Activated CD8-positive, alpha-beta T cell treated with anti-CD3 and anti-CD28 coated beads, Interleukin-2, amount 10 ng/mL, durations not matched to agents 7 days and 5 days (primary cell): Measurements from ENCODE around the gene COL4A3. TPM values are rescaled to one million over a fixed set of nuclear protein-coding genes. Genes with fewer than 3 reads are reported as not detected.
"Not testable (repeated sequence)": the region's sequence is repeated elsewhere in the genome, so short reads cannot be mapped to it uniquely, and the experiment has no call there.

ENCODE experiments used
- ATAC-seq: fragments of 150-1000 bp; cut with Tn5 transposase; one replicate; pipeline ENCODE4 v1.10.0; 2021; ENCODE audit warnings: moderate library complexity
- CTCF ChIA-PET: fragments of 350-600 bp; sonication (Branson Sonifier 250); formaldehyde crosslinking; loops from one replicate; lab custom pipeline; 2021; ENCODE audit warnings: antibody characterized with exemption; lab: Charles Lee
- POLR2A ChIA-PET: fragments of 350-600 bp; sonication (Branson Sonifier 250); formaldehyde crosslinking; loops from one replicate; lab custom pipeline; 2021; ENCODE audit warnings: antibody characterized with exemption; lab: Charles Lee
- DNase-seq: peaks from one replicate; pipeline ENCODE4 v3.0.0-alpha.2; 2020
- H3K27ac Mint-ChIP-seq: one replicate; pipeline ENCODE4 v1.8.0; 2021; ENCODE audit warnings: mild to moderate bottlenecking, mixed read lengths
- H3K27me3 Mint-ChIP-seq: one replicate; pipeline ENCODE4 v1.8.0; 2021; ENCODE audit warnings: low read depth, mixed read lengths
- H3K36me3 Mint-ChIP-seq: one replicate; pipeline ENCODE4 v1.8.0; 2021; ENCODE audit warnings: low read depth, mixed read lengths
- H3K4me1 Mint-ChIP-seq: one replicate; pipeline ENCODE4 v1.8.0; 2021; ENCODE audit warnings: low read depth, mixed read lengths
- H3K4me3 Mint-ChIP-seq: one replicate; pipeline ENCODE4 v1.8.0; 2021; ENCODE audit warnings: mild to moderate bottlenecking, mixed read lengths
- H3K9me3 Mint-ChIP-seq: one replicate; pipeline ENCODE4 v1.8.0; 2022; ENCODE audit warnings: mixed read lengths; ENCODE audit not compliant: insufficient read depth
- total RNA-seq, 2 experiments: library from RNA; stranded (reverse); gene quantifications; one replicate each; pipeline ENCODE4 v1.2.3, GENCODE V29; 2021

The COL4A3 gene
- total RNA-seq, 2 experiments from 2014 or later: not detected

- DNase-seq: no peak
- Mint-ChIP-seq H3K4me3 (no peak overlapping the region), H3K27me3 (no peaks in the 10 kb centered on the region), H3K36me3 (no peaks in the 10 kb centered on the region), H3K27ac (no peak overlapping the region), H3K4me1 (no peaks in the 10 kb centered on the region), H3K9me3 (no peaks in the 10 kb centered on the region)
- ChIA-PET CTCF (interaction anchor here (1.5 kb wide), 1 partner anchor 18 kb away, joined by 5 read pairs; no protein-coding TSS in a partner anchor), POLR2A (no interaction called here)
- no peak for ATAC-seq
Measured at GRCh38 chr2:227221120-227221519, 56.7 kb downstream of the COL4A3 start.

DNA sequence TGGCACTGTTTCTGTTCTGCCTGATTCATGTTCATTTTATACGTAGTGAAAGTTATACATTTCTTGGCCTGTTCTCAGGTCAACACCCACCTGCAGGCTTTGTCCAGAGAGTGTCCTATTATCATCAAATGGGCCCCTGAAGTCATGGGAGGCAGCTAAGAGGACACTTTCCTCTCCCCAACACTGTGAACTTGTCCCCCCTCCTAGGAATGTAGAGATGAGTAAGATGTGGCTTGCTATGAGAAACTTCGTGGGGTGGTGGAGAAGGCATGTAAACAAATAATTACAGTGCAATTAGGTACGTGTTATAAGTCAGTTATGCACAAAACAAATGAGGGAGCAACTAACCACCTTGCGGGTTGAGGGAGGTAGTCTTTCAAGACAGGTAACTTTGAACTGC is 57.9 kb downstream of the COL4A3 start:
- DNase-seq (no peak), ATAC-seq (no peak)
- no peaks in the 10 kb centered on the region for H3K4me1 Mint-ChIP-seq
- H3K27me3 Mint-ChIP-seq: no peaks in the 10 kb centered on the region
- CTCF ChIA-PET: interaction anchor here (1.5 kb wide), 1 partner anchor 16 kb away, joined by 5 read pairs; no protein-coding TSS in a partner anchor
- no peak overlapping the region for H3K27ac Mint-ChIP-seq
- POLR2A ChIA-PET: no interaction called here
- H3K36me3 Mint-ChIP-seq: no peaks in the 10 kb centered on the region
- H3K9me3 Mint-ChIP-seq: no peaks in the 10 kb centered on the region
- H3K4me3 Mint-ChIP-seq: no peak overlapping the region

DNA sequence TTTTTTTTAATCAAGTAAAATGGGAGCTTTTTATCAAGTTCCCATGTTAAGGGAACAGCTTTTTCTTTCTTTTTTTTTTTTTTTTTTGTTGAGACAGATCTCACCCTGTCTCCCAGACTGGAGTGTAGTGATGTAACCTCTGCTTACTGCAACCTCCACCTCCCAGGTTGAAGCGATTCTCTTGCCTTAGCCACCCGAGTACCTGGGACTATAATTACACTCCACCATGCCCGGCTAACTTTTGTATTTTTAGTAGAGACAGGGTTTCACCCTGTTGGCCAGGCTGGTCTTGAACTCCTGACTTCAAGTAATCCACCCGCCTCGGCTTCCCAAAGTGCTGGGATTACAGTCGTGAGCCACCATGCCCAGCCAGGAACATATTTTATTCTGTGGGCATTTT is 61.2 kb downstream of the COL4A3 start:
- CTCF ChIA-PET: interaction anchor here (2.2 kb wide), 1 partner anchor 12 kb away, joined by 12 read pairs; no protein-coding TSS in a partner anchor
- ATAC-seq, H3K9me3 Mint-ChIP-seq, H3K4me1 Mint-ChIP-seq, DNase-seq, POLR2A ChIA-PET, H3K27me3 Mint-ChIP-seq, H3K27ac Mint-ChIP-seq, H3K4me3 Mint-ChIP-seq, H3K36me3 Mint-ChIP-seq: not testable (repeated sequence)

- H3K36me3 Mint-ChIP-seq: no peaks in the 10 kb centered on the region
- H3K9me3 Mint-ChIP-seq: no peaks in the 10 kb centered on the region
- DNase-seq (no peak), ATAC-seq (no peak)
- ChIA-PET CTCF (interaction anchor here (1.2 kb wide), 1 partner anchor 10 kb away, joined by 9 read pairs; no protein-coding TSS in a partner anchor), POLR2A (no interaction called here)
- H3K27me3 Mint-ChIP-seq: peaks cover 6% of the 10 kb centered on the region
- H3K4me3 Mint-ChIP-seq: no peak overlapping the region
- no peaks in the 10 kb centered on the region for H3K4me1 Mint-ChIP-seq
- H3K27ac Mint-ChIP-seq: no peak overlapping the region
Measured at GRCh38 chr2:227228061-227228667, 63.7 kb downstream of the COL4A3 start.

DNA sequence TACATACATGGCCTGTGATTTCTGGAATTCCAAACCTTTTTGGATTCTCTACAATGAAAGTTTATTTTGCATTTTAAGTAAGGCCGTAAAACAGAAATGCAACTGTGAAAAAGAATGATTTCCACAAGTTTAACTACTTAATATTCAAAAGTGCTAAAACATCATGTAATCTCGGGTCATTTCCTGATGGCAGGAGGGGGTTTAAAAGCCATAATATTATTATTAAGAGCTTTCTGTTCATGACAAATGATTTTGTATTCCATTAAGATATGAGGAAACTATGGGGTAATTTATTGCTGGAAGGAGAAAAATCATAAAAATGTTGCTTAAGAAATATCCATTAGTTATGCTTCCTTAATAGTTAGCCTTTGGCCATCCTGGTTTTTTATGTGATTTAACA is 65.7 kb downstream of the COL4A3 start:
- Mint-ChIP-seq H3K36me3 (no peaks in the 10 kb centered on the region), H3K27me3 (peaks cover 9% of the 10 kb centered on the region), H3K27ac (no peak overlapping the region), H3K9me3 (no peaks in the 10 kb centered on the region), H3K4me1 (no peaks in the 10 kb centered on the region), H3K4me3 (no peak overlapping the region)
- ChIA-PET CTCF (no interaction called here), POLR2A (no interaction called here)
- no peak for ATAC-seq
- no peak for DNase-seq

GRCh38 chr2:227234429-227234828 is 70.0 kb downstream of the COL4A3 start:
- Mint-ChIP-seq H3K36me3 (no peaks in the 10 kb centered on the region), H3K4me3 (no peak overlapping the region), H3K27me3 (peaks cover 8% of the 10 kb centered on the region), H3K9me3 (no peaks in the 10 kb centered on the region), H3K27ac (no peak overlapping the region), H3K4me1 (no peaks in the 10 kb centered on the region)
- CTCF ChIA-PET: no interaction called here
- POLR2A ChIA-PET: no interaction called here
- ATAC-seq (no peak), DNase-seq (no peak)

DNA sequence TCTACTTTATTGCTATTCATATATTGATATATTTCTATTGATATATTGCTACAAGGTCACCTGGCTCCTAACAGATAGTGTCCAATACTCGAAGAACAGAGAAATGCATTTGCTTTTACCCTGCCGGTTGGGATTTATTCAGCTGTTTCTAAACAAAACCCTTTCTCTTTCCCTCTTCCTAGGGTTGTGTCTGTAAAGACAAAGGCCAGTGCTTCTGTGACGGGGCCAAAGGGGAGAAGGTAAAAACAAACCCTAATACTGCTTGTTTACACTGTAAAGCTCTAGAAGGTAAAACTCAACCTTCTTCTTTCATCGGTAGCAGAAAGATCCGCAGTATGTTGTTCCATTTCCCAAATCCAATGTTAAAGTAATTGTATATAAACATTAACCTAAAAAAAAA is 73.4 kb downstream of the COL4A3 start:
- DNase-seq (no peak), ATAC-seq (no peak)
- H3K4me3 Mint-ChIP-seq: no peak overlapping the region
- H3K4me1 Mint-ChIP-seq: no peaks in the 10 kb centered on the region
- peaks cover 11% of the 10 kb centered on the region for H3K27me3 Mint-ChIP-seq
- no peaks in the 10 kb centered on the region for H3K36me3 Mint-ChIP-seq
- H3K27ac Mint-ChIP-seq: no peak overlapping the region
- ChIA-PET POLR2A (no interaction called here), CTCF (interaction anchor here (0.6 to 1.6 kb wide), 14 partner anchors 9 to 528 kb away, joined by 3 to 16 read pairs (median 4); no protein-coding TSS in a partner anchor)
- no peaks in the 10 kb centered on the region for H3K9me3 Mint-ChIP-seq

DNA sequence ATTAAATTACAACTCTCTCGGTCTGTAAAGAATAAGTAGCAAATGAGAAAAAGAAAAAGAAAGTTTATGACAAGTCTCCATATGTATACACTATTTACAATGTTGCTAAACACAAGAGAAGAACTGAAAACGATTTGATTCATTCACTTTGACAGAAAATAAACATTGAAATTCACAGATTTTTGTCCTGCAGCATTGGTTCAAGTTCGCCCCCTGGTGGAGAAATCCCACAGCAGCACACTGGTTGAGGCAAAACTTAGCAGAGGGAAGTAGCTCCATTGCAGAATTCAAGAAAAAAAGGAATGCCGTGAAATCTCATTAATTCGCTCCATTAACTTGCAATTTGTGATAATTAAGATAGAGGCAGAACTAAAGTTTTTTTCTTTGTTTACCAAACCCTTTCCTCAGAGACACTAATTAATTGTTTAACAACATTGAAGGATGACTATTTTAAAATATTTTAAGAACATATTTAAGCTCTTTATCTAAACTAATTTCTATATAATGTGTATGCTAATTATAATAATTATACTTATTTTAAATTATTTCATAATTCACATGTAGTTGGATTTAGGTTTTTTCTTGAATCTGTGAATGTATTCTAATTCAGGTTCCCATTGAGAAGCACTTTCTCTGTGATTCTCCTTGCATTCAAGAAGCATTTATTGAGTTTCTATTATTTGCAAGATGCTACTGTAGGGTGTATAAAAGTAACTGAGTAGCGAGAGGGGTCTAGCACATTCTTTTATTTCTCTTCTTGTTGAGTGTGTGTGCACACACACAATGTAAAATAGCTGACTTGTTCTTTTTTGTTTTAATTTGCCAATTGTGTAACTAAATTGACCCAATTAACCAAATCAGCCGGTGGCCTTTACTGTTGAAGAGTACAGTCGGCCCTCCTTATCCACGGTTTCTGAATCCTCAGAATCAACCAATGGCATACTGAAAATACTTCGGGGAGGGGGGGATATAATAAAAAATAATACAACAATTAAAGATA is 74.1 kb downstream of the COL4A3 start:
- Mint-ChIP-seq H3K27me3 (peaks cover 11% of the 10 kb centered on the region), H3K27ac (no peak overlapping the region), H3K36me3 (no peaks in the 10 kb centered on the region), H3K4me1 (no peaks in the 10 kb centered on the region), H3K4me3 (no peak overlapping the region), H3K9me3 (no peaks in the 10 kb centered on the region)
- DNase-seq (peak; percentile 70), ATAC-seq (peak; percentile 55)
- CTCF ChIA-PET: interaction anchor here (0.6 to 1.6 kb wide), 34 partner anchors 9 to 527 kb away, joined by 3 to 16 read pairs (median 4); no protein-coding TSS in a partner anchor
- POLR2A ChIA-PET: no interaction called here

DNA sequence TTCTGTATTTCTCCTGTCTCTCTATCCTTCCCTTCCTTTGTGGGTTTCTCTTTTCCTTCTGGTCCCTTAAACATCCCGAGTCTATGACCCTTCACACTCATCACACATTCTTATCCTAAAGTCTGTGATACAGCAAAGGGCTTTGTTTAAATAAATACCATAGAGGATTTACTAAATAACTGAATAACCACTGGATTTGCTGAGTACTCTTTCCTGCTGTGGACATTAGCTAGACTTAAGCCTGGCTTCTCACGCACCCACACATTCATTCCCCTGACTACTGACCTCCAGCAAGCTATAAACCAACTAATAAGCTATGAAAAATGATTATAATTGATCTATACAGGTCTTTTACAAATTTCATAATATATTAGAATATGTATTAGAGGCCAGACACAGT is 76.6 kb downstream of the COL4A3 start:
- ChIA-PET CTCF (no interaction called here), POLR2A (no interaction called here)
- Mint-ChIP-seq H3K4me1 (no peaks in the 10 kb centered on the region), H3K27ac (no peak overlapping the region), H3K27me3 (peaks cover 8% of the 10 kb centered on the region), H3K36me3 (no peaks in the 10 kb centered on the region), H3K4me3 (no peak overlapping the region), H3K9me3 (no peaks in the 10 kb centered on the region)
- no peak for DNase-seq
- no peak for ATAC-seq

DNA sequence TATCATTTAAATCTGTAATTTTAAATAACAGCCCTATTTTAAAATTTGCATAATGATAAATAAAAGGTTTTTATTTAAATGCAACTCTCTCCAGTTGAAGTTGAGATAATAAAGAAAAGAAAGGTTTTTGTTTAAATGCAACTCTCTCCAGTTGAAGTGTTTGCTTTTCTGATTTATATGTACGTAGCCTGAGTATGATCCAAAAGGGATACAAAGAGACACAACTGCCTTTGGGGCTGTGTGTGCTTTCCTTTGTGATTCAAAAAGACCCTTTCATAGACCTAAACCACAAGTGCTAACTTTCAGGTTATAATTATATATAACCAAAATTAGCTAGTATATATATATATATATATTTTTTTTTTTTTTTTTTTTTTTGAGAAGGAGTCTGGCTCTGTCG is 84.5 kb downstream of the COL4A3 start:
- no peaks in the 10 kb centered on the region for H3K4me1 Mint-ChIP-seq
- no peaks in the 10 kb centered on the region for H3K36me3 Mint-ChIP-seq
- no peaks in the 10 kb centered on the region for H3K9me3 Mint-ChIP-seq
- H3K4me3 Mint-ChIP-seq: no peak overlapping the region
- CTCF ChIA-PET: interaction anchor here (3.0 kb wide), 1 partner anchor 10 kb away, joined by 16 read pairs; no protein-coding TSS in a partner anchor
- ATAC-seq: no peak
- no peak overlapping the region for H3K27ac Mint-ChIP-seq
- POLR2A ChIA-PET: no interaction called here
- no peak for DNase-seq
- H3K27me3 Mint-ChIP-seq: peaks cover 7% of the 10 kb centered on the region

GRCh38 chr2:227252831-227253230 is 88.4 kb downstream of the COL4A3 start:
- Mint-ChIP-seq H3K4me1 (no peaks in the 10 kb centered on the region), H3K27me3 (no peaks in the 10 kb centered on the region), H3K27ac (no peak overlapping the region), H3K9me3 (no peaks in the 10 kb centered on the region), H3K4me3 (no peak overlapping the region), H3K36me3 (no peaks in the 10 kb centered on the region)
- no peak for DNase-seq
- ATAC-seq: no peak
- POLR2A ChIA-PET: no interaction called here
- CTCF ChIA-PET: interaction anchor here (0.9 to 2.6 kb wide), 2 partner anchors 15 to 513 kb away, joined by 3 to 15 read pairs; no protein-coding TSS in a partner anchor

DNA sequence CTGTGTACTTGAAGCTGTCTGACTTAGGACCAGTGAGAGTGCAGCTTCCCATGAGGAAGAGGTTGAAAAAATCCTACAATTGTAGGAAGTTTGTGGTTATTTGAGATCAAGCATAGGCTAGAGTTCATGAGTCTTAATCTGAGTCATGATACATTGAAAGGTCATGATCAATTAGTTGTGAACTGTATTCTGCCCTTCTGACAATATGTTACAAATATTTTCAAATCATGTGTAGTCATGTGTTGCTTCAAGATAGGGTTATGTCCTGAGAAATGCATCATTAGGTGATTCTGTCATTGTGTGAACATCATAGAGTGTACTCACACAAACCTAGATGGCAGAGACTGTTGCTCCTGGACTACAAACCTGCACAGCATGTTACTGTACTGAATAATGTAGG is 92.2 kb downstream of the COL4A3 start:
- no peaks in the 10 kb centered on the region for H3K4me1 Mint-ChIP-seq
- ChIA-PET CTCF (interaction anchor here (1.0 kb wide), 1 partner anchor 18 kb away, joined by 3 read pairs; no protein-coding TSS in a partner anchor), POLR2A (no interaction called here)
- H3K27ac Mint-ChIP-seq: no peak overlapping the region
- H3K9me3 Mint-ChIP-seq: no peaks in the 10 kb centered on the region
- DNase-seq: no peak
- no peaks in the 10 kb centered on the region for H3K36me3 Mint-ChIP-seq
- no peak for ATAC-seq
- H3K4me3 Mint-ChIP-seq: no peak overlapping the region
- H3K27me3 Mint-ChIP-seq: no peaks in the 10 kb centered on the region
